ENCODE data around the gene SV2C.

- no peak for TF ChIP-seq CTCF (IDR thresholded peaks at IDR 0.05; ENCODE audit: insufficient read depth, low read length, poor library complexity, severe bottlenecking)
- TF ChIP-seq EZH2phosphoT487 (conservative IDR thresholded peaks at IDR 0.05; ENCODE audit: low read length), result no peak
These were observed 17.9 kb upstream of the SV2C start for GRCh38 chr5:76065258-76065657.

All from SU-DHL-6 (cell line).